Activated CD4-positive, alpha-beta T cell treated with anti-CD3 and anti-CD28 coated beads, Interleukin-10, Interleukin-2, amounts not matched to agents 100 ng/mL and 50 ng/mL, durations not matched to agents 16 hours and 8 hours (primary cell): Measurements from ENCODE around the gene WDFY2.

Source experiments
- DNase-seq: peaks from one replicate; pipeline ENCODE4 v3.0.0-alpha.2; 2020

Gene WDFY2

GRCh38 chr13:51746802-51747201 lies 162.5 kb downstream of the WDFY2 start:
- DNase-seq = no peak

- no peak for DNase-seq
These were observed 163.5 kb downstream of the WDFY2 start for GRCh38 chr13:51747438-51748434.

GRCh38 chr13:51756651-51757050 lies 172.4 kb downstream of the WDFY2 start:
- DNase-seq = no peak

GRCh38 chr13:51758691-51759090 lies 174.4 kb downstream of the WDFY2 start:
- no peak for DNase-seq

- DNase-seq = no peak
These were observed 175.0 kb downstream of the WDFY2 start for GRCh38 chr13:51759240-51759639.

GRCh38 chr13:51760592-51760991 lies 176.3 kb downstream of the WDFY2 start:
- no peak for DNase-seq

- DNase-seq = no peak
These were observed 177.5 kb downstream of the WDFY2 start for GRCh38 chr13:51761643-51762350.

- DNase-seq = no peak
These were observed 179.2 kb downstream of the WDFY2 start for GRCh38 chr13:51763486-51763885.

GRCh38 chr13:51764184-51765141 lies 180.2 kb downstream of the WDFY2 start:
- peak; percentile 72 for DNase-seq

- peak; percentile 13 for DNase-seq
These were observed 180.9 kb downstream of the WDFY2 start for GRCh38 chr13:51765142-51765515.

GRCh38 chr13:51767100-51767499 lies 182.8 kb downstream of the WDFY2 start:
- DNase-seq = no peak

- no peak for DNase-seq
These were observed 184.2 kb downstream of the WDFY2 start for GRCh38 chr13:51768378-51768921.

GRCh38 chr13:51768976-51769375 lies 184.7 kb downstream of the WDFY2 start:
- no peak for DNase-seq

- no peak for DNase-seq
These were observed 185.3 kb downstream of the WDFY2 start for GRCh38 chr13:51769455-51770127.

GRCh38 chr13:51770160-51770559 lies 185.9 kb downstream of the WDFY2 start:
- DNase-seq = no peak

GRCh38 chr13:51770681-51771417 lies 186.6 kb downstream of the WDFY2 start:
- no peak for DNase-seq

- no peak for DNase-seq
These were observed 187.3 kb downstream of the WDFY2 start for GRCh38 chr13:51771418-51772104.

GRCh38 chr13:51772105-51772455 lies 187.8 kb downstream of the WDFY2 start:
- DNase-seq = no peak

- DNase-seq = no peak
These were observed 188.5 kb downstream of the WDFY2 start for GRCh38 chr13:51772781-51773180.

- DNase-seq = no peak
These were observed 189.3 kb downstream of the WDFY2 start for GRCh38 chr13:51773515-51773914.

GRCh38 chr13:51776179-51776578 lies 191.9 kb downstream of the WDFY2 start:
- DNase-seq = no peak
